Measurements from ENCODE around the gene SPEF2. TPM values are rescaled to one million over a fixed set of nuclear protein-coding genes. Genes with fewer than 3 reads are reported as not detected.

Gene SPEF2
- total RNA-seq, 2 experiments from 2014 or later: 6.7 to 8.3 TPM

- ChIA-PET POLR2A (interaction anchor here (1.0 kb wide), 1 partner anchor 50 kb away, joined by 3 read pairs; no protein-coding TSS in a partner anchor), CTCF (interaction anchor here (1.1 to 3.1 kb wide), 5 partner anchors 10 to 27 kb away, joined by 3 to 9 read pairs (median 3); no protein-coding TSS in a partner anchor)
Observed at GRCh38 chr5:35804201-35804653, 186.6 kb downstream of the SPEF2 start.

DNA sequence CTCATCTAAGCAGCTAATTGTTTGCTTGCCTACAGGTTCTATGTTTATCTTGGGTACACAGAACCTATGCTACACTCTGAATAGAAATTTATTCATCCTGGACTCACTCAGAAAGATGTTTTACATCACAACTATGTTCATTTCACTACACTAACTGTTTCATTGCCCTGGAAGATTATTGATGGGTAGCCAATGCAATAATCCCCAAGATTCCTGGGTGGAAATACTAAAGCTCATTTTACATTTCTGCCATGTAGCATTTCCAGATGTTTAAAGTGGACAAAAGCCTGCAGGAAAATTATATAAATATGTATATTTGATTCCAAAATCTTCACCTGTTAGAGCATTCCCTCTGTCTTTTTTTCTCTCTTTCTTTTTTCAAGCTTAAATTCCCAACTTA, 187.2 kb downstream of the SPEF2 start:
- ChIA-PET POLR2A (interaction anchor here (1.0 kb wide), 1 partner anchor 49 kb away, joined by 3 read pairs; no protein-coding TSS in a partner anchor), CTCF (interaction anchor here (3.1 kb wide), 2 partner anchors 17 to 20 kb away, joined by 8 to 9 read pairs; no protein-coding TSS in a partner anchor)

DNA sequence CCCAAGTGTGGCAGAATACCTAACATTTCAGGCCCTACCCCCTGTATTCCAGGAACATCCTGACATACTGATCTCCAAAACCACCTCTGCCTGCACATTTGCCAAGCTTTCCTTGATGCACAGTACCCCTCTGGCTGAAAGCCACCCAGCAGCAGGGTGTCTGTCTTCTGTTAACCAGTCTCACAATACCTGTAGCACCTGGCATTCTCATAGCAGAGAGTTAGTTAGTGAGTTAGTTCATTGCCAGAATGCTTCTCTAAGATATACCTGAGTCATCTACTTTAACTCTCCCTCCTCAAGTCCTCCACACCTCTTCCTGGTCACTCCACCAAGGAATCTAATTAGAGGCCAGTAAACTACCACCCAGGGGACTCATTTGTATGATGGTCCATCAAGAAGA, 192.9 kb downstream of the SPEF2 start:
- POLR2A ChIA-PET: interaction anchor here (0.6 to 1.0 kb wide), 2 partner anchors 26 to 43 kb away, joined by 3 read pairs; no protein-coding TSS in a partner anchor
- CTCF ChIA-PET: interaction anchor here (0.7 to 3.5 kb wide), 4 partner anchors 12 to 159 kb away, joined by 3 to 18 read pairs (median 10); no protein-coding TSS in a partner anchor

- ChIA-PET POLR2A (interaction anchor here (0.6 to 2.7 kb wide), 6 partner anchors 11 to 115 kb away, joined by 3 to 10 read pairs (median 4); no protein-coding TSS in a partner anchor), CTCF (interaction anchor here (0.7 to 3.5 kb wide), 6 partner anchors 11 to 160 kb away, joined by 3 to 18 read pairs (median 4); no protein-coding TSS in a partner anchor)
Observed at GRCh38 chr5:35811108-35811741, 193.6 kb downstream of the SPEF2 start.

DNA sequence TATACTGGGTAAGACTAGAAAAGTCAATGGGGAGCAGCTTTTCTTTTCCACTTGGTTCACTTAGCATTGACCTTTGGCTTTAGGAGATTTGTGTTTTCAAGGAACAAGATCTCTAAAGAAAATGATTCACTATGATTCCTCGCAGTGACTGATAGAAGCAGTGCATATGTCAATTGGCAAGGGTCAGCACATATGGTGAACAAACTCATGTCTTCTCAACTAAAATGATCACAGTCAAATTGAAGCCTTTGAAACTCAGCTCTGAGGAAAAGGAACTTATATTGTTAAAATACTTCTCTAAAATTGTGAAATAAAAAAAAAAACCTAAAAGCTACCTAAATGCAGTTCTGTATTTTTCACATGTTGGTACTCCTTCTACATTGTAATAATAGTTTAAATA, 195.9 kb downstream of the SPEF2 start:
- ChIA-PET CTCF (interaction anchor here (1.0 to 3.5 kb wide), 7 partner anchors 9 to 111 kb away, joined by 3 to 18 read pairs (median 4); no protein-coding TSS in a partner anchor), POLR2A (interaction anchor here (2.7 kb wide), 1 partner anchor 9 kb away, joined by 10 read pairs; no protein-coding TSS in a partner anchor)

GRCh38 chr5:35815089-35815936, 197.7 kb downstream of the SPEF2 start:
- ChIA-PET CTCF (interaction anchor here (0.7 kb wide), 2 partner anchors 16 to 21 kb away, joined by 3 read pairs; no protein-coding TSS in a partner anchor), POLR2A (no interaction called here)

- CTCF ChIA-PET: interaction anchor here (0.6 to 1.4 kb wide), 4 partner anchors 14 to 102 kb away, joined by 3 to 4 read pairs (median 3); no protein-coding TSS in a partner anchor
Observed at GRCh38 chr5:35816881-35817521, 199.3 kb downstream of the SPEF2 start.

DNA sequence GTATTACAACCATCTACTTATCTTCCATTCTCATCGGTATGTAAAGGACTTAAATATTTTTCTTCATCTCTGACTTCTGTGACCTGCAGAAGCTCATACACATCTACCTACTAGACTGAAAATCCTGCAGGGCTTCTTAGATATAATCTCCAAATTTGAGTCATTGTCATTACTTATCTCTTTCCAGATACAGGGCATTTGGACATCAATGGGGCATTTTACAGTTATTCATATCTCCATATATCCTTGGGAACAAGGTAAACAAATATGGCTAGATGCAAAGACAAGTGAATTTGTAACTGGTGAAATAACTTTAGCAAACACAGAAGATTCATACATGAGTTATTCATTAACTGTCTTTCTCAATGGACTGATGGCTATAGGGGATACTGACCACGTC, 201.4 kb downstream of the SPEF2 start:
- CTCF ChIA-PET: interaction anchor here (1.1 to 1.7 kb wide), 2 partner anchors 63 to 106 kb away, joined by 3 to 6 read pairs; no protein-coding TSS in a partner anchor
- POLR2A ChIA-PET: no interaction called here

More at GRCh38 chr5:35816881-35817521, 199.3 kb downstream of the SPEF2 start:
- POLR2A ChIA-PET: interaction anchor here (0.6 to 1.5 kb wide), 4 partner anchors 16 to 43 kb away, joined by 3 to 8 read pairs (median 4); no protein-coding TSS in a partner anchor

- POLR2A ChIA-PET: no interaction called here
Observed at GRCh38 chr5:35819668-35820067, 202.0 kb downstream of the SPEF2 start.

DNA sequence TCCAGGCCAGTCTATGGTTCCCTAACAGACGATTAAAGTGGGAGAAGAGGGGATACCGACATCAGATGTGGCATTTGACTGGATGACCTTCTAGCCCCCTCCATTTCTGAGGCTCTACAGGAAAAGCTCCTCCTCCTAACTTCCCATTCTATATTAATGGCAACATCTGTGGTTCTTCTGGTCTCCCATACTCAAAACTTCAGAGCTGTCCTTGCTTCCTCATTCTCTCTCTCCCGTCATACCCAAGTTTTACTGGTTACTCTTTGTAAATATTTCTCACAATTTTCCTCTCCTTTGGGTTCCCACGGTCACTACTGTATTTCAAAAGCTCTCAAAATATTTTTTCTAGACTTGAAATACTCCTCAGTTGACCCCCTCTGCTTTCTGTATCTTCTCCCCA, 203.1 kb downstream of the SPEF2 start:
- POLR2A ChIA-PET: interaction anchor here (0.5 to 2.5 kb wide), 4 partner anchors 9 to 26 kb away, joined by 4 to 10 read pairs (median 8); no protein-coding TSS in a partner anchor

More at GRCh38 chr5:35819668-35820067, 202.0 kb downstream of the SPEF2 start:
- CTCF ChIA-PET: interaction anchor here (1.1 to 1.7 kb wide), 2 partner anchors 62 to 105 kb away, joined by 3 to 6 read pairs; no protein-coding TSS in a partner anchor

DNA sequence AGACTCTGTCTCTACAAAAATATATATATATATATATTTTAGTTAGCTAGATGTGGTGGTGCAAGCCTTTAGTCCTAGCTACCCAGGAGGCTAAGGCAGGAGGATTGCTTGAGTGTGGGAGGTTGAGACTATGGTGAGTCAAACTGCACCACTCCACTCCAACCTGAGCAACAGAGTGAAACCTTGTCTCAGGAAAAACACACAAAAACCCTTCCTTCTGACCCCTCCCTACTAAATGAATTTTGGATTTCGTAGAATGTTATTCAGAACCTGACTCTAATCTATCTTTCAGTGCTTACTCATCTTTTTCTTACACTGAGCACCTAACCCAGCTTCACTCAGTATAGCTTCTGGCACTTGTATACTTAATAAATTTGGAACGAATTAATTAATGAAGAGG, 203.8 kb downstream of the SPEF2 start:
- ChIA-PET POLR2A (interaction anchor here (0.5 to 2.5 kb wide), 6 partner anchors 8 to 87 kb away, joined by 3 to 10 read pairs (median 6); no protein-coding TSS in a partner anchor), CTCF (interaction anchor here (0.6 to 3.7 kb wide), 11 partner anchors 9 to 105 kb away, joined by 3 to 18 read pairs (median 6); no protein-coding TSS in a partner anchor)

More for the DNA sequence above, 203.1 kb downstream of the SPEF2 start:
- CTCF ChIA-PET: interaction anchor here (0.6 to 3.7 kb wide), 11 partner anchors 8 to 106 kb away, joined by 3 to 18 read pairs (median 6); no protein-coding TSS in a partner anchor

DNA sequence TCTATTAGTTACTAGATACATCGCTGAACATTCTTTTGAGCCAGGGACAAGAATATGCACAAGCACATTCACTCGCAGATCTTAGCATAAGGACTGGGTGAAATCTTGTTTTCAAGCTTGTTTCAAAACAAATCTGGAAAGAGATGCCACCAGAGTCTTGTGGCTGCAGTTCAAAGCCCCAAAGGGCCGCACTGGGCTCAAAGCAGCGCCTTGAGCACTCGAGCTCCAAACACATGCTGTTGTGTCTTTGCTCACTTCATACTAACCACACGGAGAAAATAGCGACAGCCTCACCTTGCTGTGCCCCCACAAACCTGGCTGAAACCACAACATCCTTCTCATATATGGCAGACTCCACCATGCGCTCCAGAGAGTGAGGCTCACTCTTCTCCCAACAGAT, 204.8 kb downstream of the SPEF2 start:
- CTCF ChIA-PET: interaction anchor here (1.2 to 3.7 kb wide), 9 partner anchors 9 to 104 kb away, joined by 3 to 18 read pairs (median 8); no protein-coding TSS in a partner anchor

DNA sequence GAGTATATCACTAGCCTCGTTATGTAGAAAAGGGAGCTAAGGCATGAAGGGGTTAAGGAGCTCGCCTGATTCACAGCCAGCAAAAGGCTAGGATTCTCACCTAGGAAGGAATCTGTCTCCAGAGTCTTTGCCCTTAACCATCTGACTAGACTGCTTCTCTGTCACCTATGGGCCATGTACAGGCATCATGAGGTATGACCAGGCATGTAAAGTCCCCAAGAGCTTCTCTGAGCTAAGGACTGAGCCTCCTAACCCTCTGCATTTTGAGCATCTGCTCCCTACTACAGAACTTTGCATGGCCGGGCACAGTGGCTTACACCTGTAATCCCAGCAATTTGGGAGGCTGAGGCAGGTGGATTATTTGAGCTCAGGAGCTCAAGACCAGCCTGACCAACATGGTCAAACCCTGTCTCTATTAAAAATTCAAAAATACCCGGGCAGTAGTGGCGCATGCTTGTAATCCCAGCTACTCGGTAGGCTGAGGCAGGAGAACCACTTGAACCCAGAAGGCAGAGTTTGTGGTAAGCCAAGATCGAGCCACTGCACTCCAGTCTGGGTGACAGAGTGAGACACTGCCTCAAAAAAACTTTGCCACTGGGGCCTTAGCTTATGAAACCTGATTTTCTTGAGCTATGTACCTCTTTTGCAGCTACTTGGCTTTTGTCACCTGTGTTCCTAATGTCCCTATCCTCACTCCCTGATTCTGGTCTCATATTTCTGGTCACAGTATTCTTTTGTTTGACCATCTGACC, 205.9 kb downstream of the SPEF2 start:
- CTCF ChIA-PET: interaction anchor here (1.2 to 3.7 kb wide), 6 partner anchors 10 to 103 kb away, joined by 4 to 18 read pairs (median 8); no protein-coding TSS in a partner anchor
- POLR2A ChIA-PET: interaction anchor here (1.2 to 2.5 kb wide), 2 partner anchors 11 to 42 kb away, joined by 3 to 10 read pairs; no protein-coding TSS in a partner anchor

More for the DNA sequence above, 204.8 kb downstream of the SPEF2 start:
- POLR2A ChIA-PET: interaction anchor here (0.8 to 2.5 kb wide), 7 partner anchors 10 to 41 kb away, joined by 3 to 10 read pairs (median 6); no protein-coding TSS in a partner anchor

DNA sequence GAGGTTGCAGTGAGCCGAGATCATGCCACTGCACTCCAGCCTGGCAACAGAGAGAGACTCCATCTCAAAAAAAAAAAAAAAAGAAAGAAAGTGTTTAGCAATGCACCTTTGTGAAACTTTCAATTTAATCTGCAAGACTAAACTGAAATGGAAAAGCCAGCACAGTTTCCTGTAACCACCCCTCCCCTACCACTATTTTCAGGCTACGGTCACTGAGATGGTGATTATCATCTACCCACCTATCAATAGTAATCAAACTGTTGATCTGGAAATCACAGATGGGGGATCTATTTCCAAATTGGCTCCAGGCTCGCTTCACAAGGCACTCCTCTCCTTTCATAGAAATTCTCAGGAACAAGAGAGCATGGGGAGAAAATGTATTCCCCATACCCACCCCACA, 208.4 kb downstream of the SPEF2 start:
- CTCF ChIA-PET: interaction anchor here (1.8 kb wide), 1 partner anchor 49 kb away, joined by 6 read pairs; no protein-coding TSS in a partner anchor
- POLR2A ChIA-PET: interaction anchor here (1.3 kb wide), 1 partner anchor 9 kb away, joined by 4 read pairs; no protein-coding TSS in a partner anchor

DNA sequence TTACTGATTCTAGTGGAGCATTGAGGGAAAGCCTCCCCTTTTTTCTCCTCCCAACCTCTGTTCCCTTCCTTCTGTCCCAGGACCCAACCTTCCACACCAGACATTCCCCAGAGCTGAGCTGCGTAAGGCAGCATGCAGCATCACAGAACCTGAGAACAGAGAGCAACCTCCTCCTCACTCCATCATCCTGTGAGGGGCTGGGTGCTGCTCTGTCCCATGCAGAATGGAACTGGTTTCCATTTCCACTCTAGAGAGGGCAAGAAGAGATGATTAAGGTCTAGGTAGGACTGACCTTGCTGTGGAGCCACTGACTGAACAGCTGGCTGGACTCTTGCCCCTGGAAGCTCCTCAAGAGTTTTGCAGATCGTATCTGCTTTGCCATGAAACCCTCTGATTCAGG, 208.9 kb downstream of the SPEF2 start:
- ChIA-PET CTCF (interaction anchor here (0.5 to 1.8 kb wide), 3 partner anchors 9 to 49 kb away, joined by 3 to 6 read pairs (median 4); no protein-coding TSS in a partner anchor), POLR2A (interaction anchor here (0.7 to 1.3 kb wide), 2 partner anchors 9 to 42 kb away, joined by 3 to 4 read pairs; no protein-coding TSS in a partner anchor)

DNA sequence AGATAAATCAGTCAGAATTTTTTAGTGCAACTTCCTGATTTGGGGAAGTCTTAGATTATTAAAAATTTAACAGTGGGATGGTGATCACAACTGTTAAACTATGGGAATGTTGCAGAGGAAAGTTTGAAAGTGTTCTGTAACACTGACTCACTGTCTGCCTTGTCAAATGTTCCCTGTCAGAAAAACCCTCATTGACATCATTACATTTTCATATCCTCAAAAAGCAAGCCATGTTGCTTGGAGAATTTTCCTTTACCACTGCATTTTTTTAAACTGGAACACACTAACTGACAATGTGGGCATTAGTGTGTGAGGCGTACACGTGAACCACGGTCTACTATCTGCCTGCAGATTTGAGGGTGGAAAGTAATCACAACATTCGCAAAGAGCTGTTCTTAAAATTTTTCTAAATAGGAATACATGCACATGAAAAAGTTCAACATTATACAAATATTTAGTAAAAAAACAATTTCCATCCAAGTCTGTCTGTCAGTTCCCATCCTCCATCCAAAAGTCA, 210.5 kb downstream of the SPEF2 start:
- CTCF ChIA-PET: no interaction called here

DNA sequence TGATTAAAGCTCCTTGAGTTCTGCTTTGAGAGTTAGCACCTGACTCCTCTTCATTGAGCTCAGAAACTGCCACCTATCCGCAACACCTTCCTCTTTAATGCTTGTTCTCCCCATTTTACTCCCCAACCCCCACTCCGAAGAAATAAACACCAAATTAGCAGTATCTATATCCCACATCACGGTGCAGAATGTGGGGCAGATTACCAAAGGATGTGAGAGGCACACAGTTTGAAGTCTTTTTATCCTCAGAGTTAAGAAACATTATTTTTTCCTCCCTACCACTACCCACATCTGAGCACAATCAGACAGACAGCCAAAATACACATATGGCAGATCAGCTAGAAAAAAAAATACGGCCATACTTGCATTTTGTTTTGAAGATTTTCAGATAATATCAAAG, 212.9 kb downstream of the SPEF2 start:
- ChIA-PET POLR2A (no interaction called here), CTCF (interaction anchor here (0.6 to 1.9 kb wide), 3 partner anchors 9 to 96 kb away, joined by 3 to 7 read pairs (median 5); no protein-coding TSS in a partner anchor)

More for the DNA sequence above, 210.5 kb downstream of the SPEF2 start:
- POLR2A ChIA-PET: no interaction called here

Measured in activated CD8-positive, alpha-beta memory T cell treated with anti-CD3 and anti-CD28 coated beads for 36 hours (primary cell).